Measurements from ENCODE around the gene DNAH8.

- TF ChIP-seq EZH2 (IDR thresholded peaks at IDR 0.05; ENCODE audit: low read length, unreplicated experiment) (no peak), CTCF (conservative IDR thresholded peaks at IDR 0.05; ENCODE audit: low read depth, low read length) (no peak)
Measured at GRCh38 chr6:38713812-38714211, 1.3 kb upstream of the DNAH8 start.
